Astrocyte (in vitro differentiated cells and primary cell): ENCODE measurements around the gene C5. TPM values are rescaled to one million over a fixed set of nuclear protein-coding genes. Genes with fewer than 3 reads are reported as not detected.

Experiments
- DNase-seq: peaks from one replicate; pipeline ENCODE4 v3.0.0-alpha.2; 2010; ENCODE audit warnings: low read depth
- FAIRE-seq: peaks from 2 replicates; lab custom pipeline; 2011; peaks lifted over from hg19 to GRCh38; lab: Jason Lieb, UNC
- H2AFZ ChIP-seq: 2 replicates; pipeline ENCODE4 v1.6.0; 2012; ENCODE audit warnings: low read depth, low read length, inconsistent platforms
- H3K27ac ChIP-seq: 2 replicates; pipeline ENCODE4 v1.5.1; 2011; ENCODE audit warnings: low read depth, low read length, inconsistent platforms
- H3K27me3 ChIP-seq: 2 replicates; pipeline ENCODE4 v1.6.0; 2011; ENCODE audit warnings: low read length, inconsistent platforms; ENCODE audit not compliant: insufficient read depth
- H3K36me3 ChIP-seq: 2 replicates; pipeline ENCODE4 v1.5.1; 2011; ENCODE audit warnings: low read length, inconsistent platforms; ENCODE audit not compliant: insufficient read depth
- H3K4me1 ChIP-seq: 2 replicates; pipeline ENCODE4 v1.5.1; 2011; ENCODE audit warnings: low read length, inconsistent platforms; ENCODE audit not compliant: insufficient read depth
- H3K4me2 ChIP-seq: 2 replicates; pipeline ENCODE4 v1.6.0; 2012; ENCODE audit warnings: low read length, inconsistent platforms
- H3K4me3 ChIP-seq: 2 replicates; pipeline ENCODE4 v1.5.1; 2011; ENCODE audit warnings: low read depth, mild to moderate bottlenecking, low read length, inconsistent platforms; ENCODE audit not compliant: insufficient read depth
- H3K79me2 ChIP-seq: 2 replicates; pipeline ENCODE4 v1.6.0; 2012; ENCODE audit warnings: mild to moderate bottlenecking, low read length, inconsistent platforms; ENCODE audit not compliant: insufficient read depth
- H3K9ac ChIP-seq: 2 replicates; pipeline ENCODE4 v1.6.0; 2012; ENCODE audit warnings: mild to moderate bottlenecking, low read length, inconsistent platforms
- H3K9me3 ChIP-seq: 2 replicates; pipeline ENCODE4 v1.5.1; 2012; ENCODE audit warnings: low read depth, mild to moderate bottlenecking, low read length, inconsistent platforms; ENCODE audit not compliant: insufficient read depth
- H4K20me1 ChIP-seq: 2 replicates; pipeline ENCODE4 v1.6.0; 2012; ENCODE audit warnings: low read length, inconsistent platforms; ENCODE audit not compliant: insufficient read depth
- H3K27ac Mint-ChIP-seq: one replicate; pipeline ENCODE4 v1.8.0; 2021; ENCODE audit warnings: mild to moderate bottlenecking, mixed read lengths; ENCODE audit not compliant: unreplicated experiment
- H3K27me3 Mint-ChIP-seq: one replicate; pipeline ENCODE4 v1.8.0; 2021; ENCODE audit warnings: low read depth, mixed read lengths; ENCODE audit not compliant: unreplicated experiment
- H3K36me3 Mint-ChIP-seq: one replicate; pipeline ENCODE4 v1.8.0; 2021; ENCODE audit warnings: low read depth, mixed read lengths; ENCODE audit not compliant: unreplicated experiment
- H3K4me1 Mint-ChIP-seq: one replicate; pipeline ENCODE4 v1.8.0; 2021; ENCODE audit warnings: low read depth, mixed read lengths; ENCODE audit not compliant: unreplicated experiment
- H3K4me3 Mint-ChIP-seq: one replicate; pipeline ENCODE4 v1.8.0; 2021; ENCODE audit warnings: mild to moderate bottlenecking, moderate library complexity, mixed read lengths; ENCODE audit not compliant: unreplicated experiment
- H3K9me3 Mint-ChIP-seq: one replicate; pipeline ENCODE4 v1.8.0; 2021; ENCODE audit warnings: mild to moderate bottlenecking, mixed read lengths; ENCODE audit not compliant: unreplicated experiment
- CTCF ChIP-seq: IDR thresholded peaks from 2 replicates; pipeline ENCODE4 v1.5.1; 2011; ENCODE audit warnings: low read depth, mild to moderate bottlenecking, inconsistent platforms, low read length, moderate library complexity; ENCODE audit not compliant: insufficient read depth
- EZH2 ChIP-seq: IDR thresholded peaks from 2 replicates; pipeline ENCODE4 v1.6.1; 2012; ENCODE audit warnings: mild to moderate bottlenecking, low read length, inconsistent platforms; ENCODE audit not compliant: insufficient read depth
- total RNA-seq: library from RNA; stranded (reverse); gene quantifications from 2 replicates; pipeline ENCODE4 v1.2.1, GENCODE V29; 2021

Gene C5
- total RNA-seq, 1 donor from 2014 or later: 1.1 TPM

GRCh38 chr9:120913647-120914264, 136.3 kb downstream of the C5 start:
- H3K27ac Mint-ChIP-seq: no peak overlapping the region
- Histone ChIP-seq H3K36me3 (peaks cover 3% of the 10 kb centered on the region), H3K9me3 (no peaks in the 10 kb centered on the region), H4K20me1 (no peaks in the 10 kb centered on the region), H3K9ac (no peak overlapping the region), H3K4me3 (no peak overlapping the region), H3K27ac (no peak overlapping the region), H2AFZ (no peak overlapping the region), H3K4me1 (peaks cover 1% of the 10 kb centered on the region), H3K27me3 (no peaks in the 10 kb centered on the region), H3K4me2 (no peak overlapping the region), H3K79me2 (no peaks in the 10 kb centered on the region)
- H3K27me3 Mint-ChIP-seq: peaks cover 3% of the 10 kb centered on the region
- DNase-seq (no peak), FAIRE-seq (no peak)
- peaks cover 9% of the 10 kb centered on the region for H3K36me3 Mint-ChIP-seq
- TF ChIP-seq EZH2 (no peak), CTCF (no peak)
- peaks cover 6% of the 10 kb centered on the region for H3K4me1 Mint-ChIP-seq
- peaks cover 2% of the 10 kb centered on the region for H3K9me3 Mint-ChIP-seq
- no peak overlapping the region for H3K4me3 Mint-ChIP-seq

GRCh38 chr9:120912958-120913646, 137.0 kb downstream of the C5 start:
- peaks cover 9% of the 10 kb centered on the region for H3K36me3 Mint-ChIP-seq
- DNase-seq (no peak), FAIRE-seq (no peak)
- H3K27ac Mint-ChIP-seq: no peak overlapping the region
- H3K9me3 ChIP-seq: no peaks in the 10 kb centered on the region
- H3K4me3 Mint-ChIP-seq: no peak overlapping the region
- no peak overlapping the region for H3K27ac ChIP-seq
- no peak overlapping the region for H3K9ac ChIP-seq
- H3K27me3 Mint-ChIP-seq: peaks cover 3% of the 10 kb centered on the region
- no peaks in the 10 kb centered on the region for H3K79me2 ChIP-seq
- peaks cover 3% of the 10 kb centered on the region for H3K36me3 ChIP-seq
- H3K4me1 Mint-ChIP-seq: peaks cover 4% of the 10 kb centered on the region
- H2AFZ ChIP-seq: no peak overlapping the region
- no peak overlapping the region for H3K4me2 ChIP-seq
- TF ChIP-seq CTCF: no peak
- no peak for TF ChIP-seq EZH2
- H3K27me3 ChIP-seq: no peaks in the 10 kb centered on the region
- H3K9me3 Mint-ChIP-seq: peaks cover 2% of the 10 kb centered on the region
- no peaks in the 10 kb centered on the region for H4K20me1 ChIP-seq
- no peak overlapping the region for H3K4me3 ChIP-seq
- H3K4me1 ChIP-seq: no peaks in the 10 kb centered on the region
